ENCODE data around the gene SDE2. TPM values are rescaled to one million over a fixed set of nuclear protein-coding genes. Genes with fewer than 3 reads are reported as not detected.
"Not testable (repeated sequence)": the region's sequence is repeated elsewhere in the genome, so short reads cannot be mapped to it uniquely, and the experiment has no call there.

SDE2 gene
- polyA plus RNA-seq, 3 donors from 2014 or later, result 13.5 to 18.9 (median 15.8) TPM

DNA sequence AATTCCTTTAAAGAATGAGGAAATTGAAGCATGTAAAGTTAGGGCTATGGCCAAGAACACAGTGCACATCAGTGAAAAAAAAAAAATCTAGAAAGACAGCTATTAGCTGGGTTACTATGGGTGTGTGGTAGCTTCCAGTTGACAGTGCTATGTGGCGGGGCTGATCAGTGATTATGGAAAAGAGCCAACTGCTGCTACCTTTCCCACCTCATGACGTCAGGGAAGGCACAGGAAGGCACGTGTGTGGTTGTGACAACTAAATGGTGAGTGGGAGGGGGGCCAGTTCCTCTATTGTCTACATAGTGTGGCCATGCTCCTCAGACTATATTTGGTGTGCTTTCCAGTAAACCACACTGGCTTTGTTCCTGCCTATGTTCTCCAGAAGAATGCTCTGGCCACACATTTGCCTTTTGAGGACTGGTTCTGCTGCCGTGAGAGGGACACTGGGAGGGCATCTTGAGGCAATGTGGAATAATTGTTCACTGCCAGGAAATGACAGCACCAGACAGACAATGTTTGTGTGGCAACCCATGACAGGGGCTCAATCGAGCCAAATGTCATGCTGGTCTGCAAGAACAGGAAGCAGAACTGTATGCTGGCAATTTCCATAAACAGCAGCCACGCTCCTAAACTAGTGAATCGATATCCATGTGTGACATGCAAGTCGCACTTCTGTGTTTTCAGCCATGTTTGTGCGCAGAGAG, 3.0 kb upstream of the SDE2 start:
- peak; percentile 70 to 81 (median 79) for DNase-seq
- Mint-ChIP-seq H3K4me1 (peaks cover 54 to 63% of the 10 kb centered on the region in 2 donors), H3K4me3 (peak overlapping the region; percentile 14 to 59 (median 43)), H3K36me3 (no peaks in the 10 kb centered on the region), H3K27me3 (ENCODE audit: low read depth in 3 of 3) (peaks cover 17 to 24% (median 18%) of the 10 kb centered on the region in 3 donors), H3K27ac (peak overlapping the region; percentile 88 to 100 (median 100)), H3K9me3 (no peaks in the 10 kb centered on the region)

DNA sequence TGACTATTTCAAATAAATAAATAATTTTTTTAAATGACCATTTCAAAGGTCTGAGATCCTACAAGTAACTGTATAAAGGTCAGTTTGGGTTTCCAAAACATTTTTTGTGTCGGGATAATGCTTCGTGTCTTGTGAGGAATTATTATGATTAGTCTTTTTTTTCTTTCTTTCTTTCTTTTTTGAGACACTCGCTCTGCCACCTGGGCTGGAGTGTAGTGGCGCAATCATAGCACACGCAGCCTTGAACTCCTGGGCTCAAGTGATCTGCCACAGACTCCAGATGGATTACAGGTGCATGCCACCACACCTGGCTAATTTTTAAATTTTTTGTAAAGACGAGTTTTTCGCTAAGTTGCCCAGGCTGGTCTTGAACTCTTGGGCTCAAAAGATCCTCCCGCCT, 1.9 kb upstream of the SDE2 start:
- Mint-ChIP-seq H3K4me3 (peak overlapping the region in 2 of 5 donors; percentile 54 to 100), H3K27ac (peak overlapping the region; percentile 81 to 100 (median 100)), H3K4me1 (peaks cover 63 to 74% of the 10 kb centered on the region in 2 donors), H3K9me3 (no peaks in the 10 kb centered on the region), H3K36me3 (no peaks in the 10 kb centered on the region), H3K27me3 (ENCODE audit: low read depth in 3 of 3) (peaks cover 17 to 24% (median 18%) of the 10 kb centered on the region in 3 donors)
- no peak for DNase-seq

DNA sequence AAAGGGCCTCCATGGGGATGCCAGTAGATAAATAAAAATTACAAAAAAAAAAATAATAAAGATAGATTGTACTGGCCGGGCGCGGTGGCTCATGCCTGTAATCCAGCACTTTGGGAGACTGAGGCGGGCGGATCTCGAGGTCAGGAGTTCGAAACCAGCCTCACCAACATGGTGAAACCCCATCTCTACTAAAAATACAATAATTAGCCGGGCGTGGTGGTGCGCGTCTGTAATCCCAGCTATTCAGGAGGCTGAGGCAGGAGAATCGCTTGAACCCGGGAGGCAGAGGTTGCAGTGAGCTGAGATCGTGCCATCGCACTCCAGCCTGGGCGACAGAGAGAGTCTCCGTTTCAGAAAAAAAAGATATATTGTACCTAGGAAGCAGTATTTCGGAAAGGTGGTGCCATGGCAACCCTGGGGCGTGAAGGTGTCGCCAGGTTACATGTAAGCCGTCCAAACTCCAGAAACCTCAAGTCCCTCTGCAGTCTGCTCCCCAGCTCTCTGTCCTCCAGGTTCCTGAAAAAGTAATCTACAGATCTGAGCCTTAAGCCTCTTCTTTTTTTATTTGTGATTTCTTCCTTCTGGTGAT, 1.4 kb upstream of the SDE2 start:
- DNase-seq, result peak; percentile 18 to 25 (median 24)
- H3K27me3 Mint-ChIP-seq (ENCODE audit: low read depth in 3 of 3), result peaks cover 18 to 24% (median 19%) of the 10 kb centered on the region in 3 donors
- H3K36me3 Mint-ChIP-seq, H3K9me3 Mint-ChIP-seq: not testable (repeated sequence)
- H3K4me3 Mint-ChIP-seq, result peak overlapping the region; percentile 6 to 100 (median 100)
- peak overlapping the region; percentile 99 to 100 (median 100) for H3K27ac Mint-ChIP-seq
- H3K4me1 Mint-ChIP-seq, result peaks cover 67 to 79% of the 10 kb centered on the region in 2 donors

DNA sequence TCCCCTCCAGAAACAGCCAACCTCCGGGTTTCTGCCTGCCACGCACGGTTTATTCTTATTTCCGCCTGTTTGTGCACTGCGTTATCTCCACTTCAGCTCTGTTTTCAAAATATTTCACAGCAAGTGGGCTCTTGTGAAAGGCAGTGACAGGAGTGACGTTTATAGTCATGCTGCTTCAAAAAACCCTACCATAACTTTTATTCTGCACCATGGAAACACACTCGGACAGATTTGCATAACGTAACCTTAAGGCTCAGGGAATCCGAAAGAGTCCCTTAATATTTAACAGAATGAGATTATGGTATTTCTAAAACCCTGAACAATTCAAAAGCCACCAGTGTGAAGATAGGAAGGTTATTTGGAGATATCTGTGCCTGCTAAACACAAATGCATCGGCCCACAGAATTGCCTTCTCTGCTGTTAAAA, 782 bp upstream of the SDE2 start:
- Mint-ChIP-seq H3K4me3 (peak overlapping the region; percentile 100), H3K27me3 (ENCODE audit: low read depth in 3 of 3) (peaks cover 18 to 24% (median 19%) of the 10 kb centered on the region in 3 donors), H3K36me3 (peaks cover 0 to 2% (median 0%) of the 10 kb centered on the region in 3 donors), H3K9me3 (no peaks in the 10 kb centered on the region), H3K27ac (peak overlapping the region; percentile 99 to 100 (median 100)), H3K4me1 (peaks cover 68 to 82% of the 10 kb centered on the region in 2 donors)
- DNase-seq, result peak; percentile 80 to 84 (median 84)

DNA sequence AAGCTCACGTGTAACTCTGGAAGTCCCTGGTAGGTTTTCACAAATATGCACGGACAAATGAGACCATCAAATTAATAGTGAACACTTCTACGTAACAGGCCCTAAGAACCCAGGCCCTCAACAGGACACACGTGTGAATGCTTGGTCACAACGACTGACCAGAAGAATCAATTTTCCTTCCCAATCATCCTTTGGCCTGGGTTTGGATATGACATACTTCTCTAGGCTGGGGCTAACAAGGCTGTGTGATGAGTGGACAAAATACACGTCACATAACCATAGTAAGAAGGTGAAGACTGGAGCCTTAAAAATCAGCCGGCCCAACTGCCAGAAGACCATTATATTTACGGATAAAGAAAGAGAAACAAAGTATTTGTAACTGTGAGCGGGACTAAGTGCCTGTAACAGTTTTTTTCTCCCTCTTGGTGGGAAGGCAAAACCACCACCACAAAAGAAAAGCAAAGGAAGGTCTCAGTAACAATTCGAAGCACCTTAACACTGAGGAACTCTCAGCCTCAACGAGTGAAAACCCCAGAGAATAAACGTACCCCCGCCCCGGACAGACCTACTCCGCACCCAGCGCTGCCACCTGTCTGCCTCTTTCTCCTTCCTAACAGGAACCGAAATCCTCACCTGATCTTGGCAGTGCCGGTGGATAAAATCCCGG, 450 bp downstream of the SDE2 start:
- Mint-ChIP-seq H3K27me3 (ENCODE audit: low read depth in 3 of 3) (peaks cover 18 to 24% (median 19%) of the 10 kb centered on the region in 3 donors), H3K27ac (peak overlapping the region; percentile 99 to 100 (median 100)), H3K4me3 (peak overlapping the region; percentile 100), H3K4me1 (peaks cover 74 to 86% of the 10 kb centered on the region in 2 donors), H3K9me3 (no peaks in the 10 kb centered on the region), H3K36me3 (peaks cover 7 to 9% (median 7%) of the 10 kb centered on the region in 3 donors)
- no peak for DNase-seq

DNA sequence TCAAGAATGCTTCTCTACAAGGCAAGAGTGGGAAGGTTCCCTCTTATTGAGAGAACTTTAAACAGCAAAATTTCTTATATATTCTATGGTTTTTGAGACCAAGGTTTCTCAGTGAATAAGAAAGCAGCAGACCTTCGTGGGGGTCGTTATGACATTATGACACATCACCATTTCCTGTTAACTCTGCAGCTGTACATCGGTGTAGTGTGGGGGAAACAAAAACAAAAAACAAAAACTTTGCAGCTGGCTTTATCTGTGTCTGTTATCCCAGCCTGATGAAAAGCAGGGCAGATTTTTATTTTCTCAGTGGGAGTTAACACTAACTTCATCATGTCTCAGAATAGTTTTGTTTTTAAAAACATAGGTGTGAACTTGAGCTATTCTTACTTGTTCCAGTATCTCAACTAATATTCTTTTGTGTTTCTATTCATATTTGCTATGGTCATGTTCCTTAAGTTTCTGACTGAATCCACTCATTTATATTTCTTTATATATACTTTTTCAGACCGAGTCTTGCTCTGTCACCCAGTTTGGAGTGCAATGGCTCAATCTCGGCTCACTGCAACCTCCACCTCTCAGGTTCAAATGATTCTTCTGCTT, 2.1 kb downstream of the SDE2 start:
- Mint-ChIP-seq H3K27me3 (ENCODE audit: low read depth in 3 of 3) (peaks cover 18 to 24% (median 19%) of the 10 kb centered on the region in 3 donors), H3K4me3 (peak overlapping the region; percentile 5 to 72 (median 51)), H3K27ac (peak overlapping the region; percentile 60 to 100 (median 80)), H3K4me1 (peaks cover 61 to 71% of the 10 kb centered on the region in 2 donors), H3K36me3 (peaks cover 7 to 16% (median 9%) of the 10 kb centered on the region in 3 donors), H3K9me3 (no peaks in the 10 kb centered on the region)
- peak in 1 of 3 donors; percentile 20 for DNase-seq

DNA sequence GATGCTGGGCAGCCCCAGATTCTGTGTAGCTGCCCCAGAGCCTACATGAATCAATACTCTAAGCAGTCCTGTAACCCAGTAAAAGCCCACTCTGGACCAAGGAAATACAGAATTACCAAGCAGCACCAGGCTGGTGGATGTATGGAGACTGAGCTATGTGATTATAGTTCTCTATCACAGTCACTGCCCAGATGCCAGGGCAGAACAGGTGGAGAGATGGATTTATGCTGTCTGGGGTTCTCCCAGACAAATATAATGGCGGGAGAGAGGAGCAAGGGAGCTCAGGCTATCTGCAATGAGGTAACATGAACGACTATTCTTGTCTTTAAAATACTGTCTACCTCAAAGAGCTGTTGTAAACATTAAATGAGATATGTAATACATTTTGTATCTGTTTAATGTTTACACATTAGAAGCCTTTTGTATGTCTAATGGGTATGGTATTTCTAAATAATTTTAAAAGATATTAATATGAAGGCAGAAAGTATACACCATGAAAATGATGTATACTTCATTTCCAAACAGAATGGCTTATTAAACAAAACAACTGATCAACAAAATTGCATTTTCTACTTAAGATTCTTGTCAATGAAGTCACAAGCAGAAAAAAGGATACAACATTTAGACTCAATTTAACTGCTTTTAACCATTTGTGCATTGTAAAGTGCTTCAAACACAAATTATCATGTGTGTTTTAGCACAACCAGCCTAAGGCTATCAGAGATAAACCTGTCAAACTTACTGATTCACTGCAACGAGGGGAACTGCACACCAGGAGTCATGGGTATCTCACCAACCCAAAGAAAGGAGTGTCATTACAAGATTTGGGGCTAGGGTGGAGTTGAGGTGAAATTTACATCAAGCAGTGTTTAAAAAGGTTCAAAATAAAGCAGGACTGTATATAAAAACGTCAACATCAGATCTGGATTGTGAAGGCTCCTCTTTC, 3.0 kb downstream of the SDE2 start:
- H3K9me3 Mint-ChIP-seq, result no peaks in the 10 kb centered on the region
- H3K4me3 Mint-ChIP-seq, result peak overlapping the region; percentile 19 to 72 (median 48)
- no peak for DNase-seq
- H3K27ac Mint-ChIP-seq, result peak overlapping the region; percentile 73 to 100 (median 80)
- peaks cover 58 to 69% of the 10 kb centered on the region in 2 donors for H3K4me1 Mint-ChIP-seq
- H3K36me3 Mint-ChIP-seq, result peaks cover 9 to 24% (median 9%) of the 10 kb centered on the region in 3 donors
- H3K27me3 Mint-ChIP-seq (ENCODE audit: low read depth in 3 of 3), result peaks cover 17 to 21% (median 18%) of the 10 kb centered on the region in 3 donors

DNA sequence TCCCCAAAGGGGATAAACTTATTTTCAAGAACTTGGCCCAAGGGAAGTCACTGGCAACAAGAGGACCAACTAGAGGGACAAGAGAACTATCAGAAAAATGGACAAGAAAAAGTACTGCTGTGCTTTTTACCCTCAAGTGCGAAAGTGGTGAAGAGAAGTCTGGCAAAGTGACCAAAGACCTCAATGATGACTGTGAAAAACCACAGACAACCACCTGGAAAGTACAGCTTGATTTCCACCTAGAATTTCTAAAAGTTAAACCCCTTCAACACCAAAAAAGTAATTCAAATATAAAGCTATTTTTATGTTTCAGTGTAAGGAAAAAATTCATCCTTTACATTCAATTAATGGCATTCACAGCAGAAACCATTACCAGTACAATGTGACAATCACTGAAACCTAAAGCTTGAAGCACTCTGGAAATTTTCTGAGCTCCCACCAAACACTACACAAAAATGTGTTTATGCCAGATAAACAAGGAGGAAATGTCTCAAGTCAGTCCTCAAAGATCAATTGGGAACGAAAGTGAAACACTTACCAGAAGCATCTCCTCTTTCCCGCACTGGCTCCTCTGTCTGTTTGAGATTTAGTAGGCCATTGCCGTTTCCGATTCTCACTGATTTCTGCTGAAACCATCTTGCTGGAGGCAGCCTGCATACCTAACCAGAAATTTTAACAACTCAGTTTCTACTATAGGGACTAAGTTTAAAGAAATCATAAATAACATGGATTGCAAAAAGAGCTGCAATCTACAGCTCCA, 8.3 kb downstream of the SDE2 start:
- DNase-seq, result peak; percentile 28 to 36 (median 30)
- no peaks in the 10 kb centered on the region for H3K9me3 Mint-ChIP-seq
- H3K27ac Mint-ChIP-seq, result peak overlapping the region; percentile 55 to 89 (median 84)
- peaks cover 26 to 40% of the 10 kb centered on the region in 2 donors for H3K4me1 Mint-ChIP-seq
- peak overlapping the region in 4 of 5 donors; percentile 28 to 37 (median 32) for H3K4me3 Mint-ChIP-seq
- H3K27me3 Mint-ChIP-seq (ENCODE audit: low read depth in 3 of 3), result peaks cover 0 to 5% (median under 1%) of the 10 kb centered on the region in 3 donors
- H3K36me3 Mint-ChIP-seq, result peaks cover 9 to 51% (median 25%) of the 10 kb centered on the region in 3 donors

DNA sequence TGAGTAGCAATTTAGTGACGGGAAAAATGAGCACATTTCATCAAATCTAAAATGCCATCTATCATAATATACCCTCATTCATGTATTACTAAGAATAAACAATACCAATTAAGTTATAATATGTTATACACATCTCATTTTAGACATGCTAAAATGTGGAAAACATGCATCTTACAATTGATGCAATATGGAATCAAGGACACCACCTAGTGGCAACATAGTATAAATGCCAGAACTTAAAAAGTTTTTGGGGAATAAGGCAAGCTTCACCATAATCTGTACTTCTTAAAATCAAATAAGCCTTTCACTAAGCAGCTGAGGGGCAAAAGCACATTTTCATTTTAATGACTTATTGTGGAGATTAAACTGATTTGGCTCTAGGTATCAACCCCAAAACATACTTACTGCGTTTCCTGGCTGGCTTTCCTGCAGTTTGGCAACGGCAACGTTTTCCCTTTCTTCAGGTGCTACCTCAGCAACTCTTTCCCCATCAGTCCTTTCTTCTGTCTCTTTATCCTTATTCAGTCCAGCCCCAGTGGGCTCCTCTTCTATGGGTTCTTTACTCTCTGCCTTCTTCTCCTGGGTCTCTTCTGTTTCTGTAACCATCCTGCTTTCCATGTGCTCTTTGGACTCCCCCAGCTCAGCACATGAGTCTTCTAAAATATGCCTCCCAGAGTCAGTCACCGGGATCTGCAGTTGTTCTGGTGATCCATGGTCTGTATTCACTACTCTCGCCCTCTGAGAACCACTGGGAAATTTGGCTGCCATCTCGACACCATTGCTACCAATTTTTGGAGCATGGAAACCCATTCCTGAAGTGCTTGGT, 11.4 kb downstream of the SDE2 start:
- Mint-ChIP-seq H3K4me3 (no peak overlapping the region), H3K4me1 (peaks cover 16 to 28% of the 10 kb centered on the region in 2 donors), H3K36me3 (peaks cover 8 to 61% (median 30%) of the 10 kb centered on the region in 3 donors), H3K27ac (peak overlapping the region in 4 of 6 donors; percentile 5 to 74 (median 64)), H3K27me3 (ENCODE audit: low read depth in 3 of 3) (peaks cover 0 to 5% (median 0%) of the 10 kb centered on the region in 3 donors), H3K9me3 (no peaks in the 10 kb centered on the region)
- DNase-seq, result peak; percentile 27 to 35 (median 33)

DNA sequence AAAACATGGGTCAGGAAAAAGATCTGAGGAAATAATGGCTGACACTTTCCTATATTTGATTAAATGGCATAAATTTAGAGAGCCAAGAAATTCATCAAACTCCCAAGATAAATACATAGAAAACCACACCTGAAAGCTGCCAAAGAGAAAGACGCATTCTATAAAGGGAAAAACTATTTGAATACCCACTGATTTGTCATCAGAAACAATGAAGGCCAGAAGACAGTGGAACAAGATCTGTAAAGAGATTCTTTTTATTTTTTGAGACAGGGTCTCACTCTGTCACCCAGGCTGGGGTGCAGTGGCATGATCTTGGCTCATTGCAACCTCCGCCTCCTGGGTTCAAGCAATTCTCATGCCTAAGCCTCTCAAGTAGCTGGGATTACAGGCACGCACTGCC, 17.4 kb downstream of the SDE2 start:
- peaks cover 21 to 25% of the 10 kb centered on the region in 2 donors for H3K4me1 Mint-ChIP-seq
- DNase-seq, result no peak
- peaks cover 2 to 9% (median 5%) of the 10 kb centered on the region in 3 donors for H3K27me3 Mint-ChIP-seq (ENCODE audit: low read depth in 3 of 3)
- H3K27ac Mint-ChIP-seq, result peak overlapping the region in 1 of 6 donors; percentile 60
- H3K36me3 Mint-ChIP-seq, result peaks cover 30 to 51% (median 32%) of the 10 kb centered on the region in 3 donors
- H3K9me3 Mint-ChIP-seq, result peaks cover 0 to 1% (median 0%) of the 10 kb centered on the region in 6 donors
- H3K4me3 Mint-ChIP-seq, result no peak overlapping the region
